WTC11 (cell line): ENCODE data around the gene C6orf136. TPM values are rescaled to one million over a fixed set of nuclear protein-coding genes. Genes with fewer than 3 reads are reported as not detected.

Source experiments
- ATAC-seq: fragments of 200-7000 bp; cut with Tn5 transposase; 2 replicates; pipeline ENCODE4 v1.10.0; 2021; ENCODE audit warnings: mild to moderate bottlenecking, moderate library complexity
- CTCF ChIA-PET: fragments of 300-600 bp; sonication (Branson Sonifier 250); formaldehyde crosslinking; loops from one replicate; lab custom pipeline; 2021; ENCODE audit warnings: antibody characterized with exemption; lab: Charles Lee
- POLR2A ChIA-PET: fragments of 350-600 bp; sonication (Branson Sonifier 250); formaldehyde crosslinking; loops from one replicate; lab custom pipeline; 2021; ENCODE audit warnings: antibody characterized with exemption; lab: Charles Lee
- DNase-seq: peaks from one replicate; pipeline ENCODE4 v3.0.0; 2021; ENCODE audit warnings: low spot score
- H3K27ac Mint-ChIP-seq: 2 replicates; pipeline ENCODE4 v1.8.0; 2021; ENCODE audit warnings: mixed read lengths
- H3K27me3 Mint-ChIP-seq: 2 replicates; pipeline ENCODE4 v1.8.0; 2021; ENCODE audit warnings: low read depth, mild to moderate bottlenecking, moderate library complexity, mixed read lengths
- H3K36me3 Mint-ChIP-seq: 2 replicates; pipeline ENCODE4 v1.8.0; 2021; ENCODE audit warnings: mixed read lengths
- H3K4me1 Mint-ChIP-seq: 2 replicates; pipeline ENCODE4 v1.8.0; 2022; ENCODE audit warnings: mixed read lengths
- H3K4me3 Mint-ChIP-seq: 2 replicates; pipeline ENCODE4 v1.8.0; 2021; ENCODE audit warnings: mild to moderate bottlenecking, moderate library complexity, mixed read lengths
- H3K9me3 Mint-ChIP-seq: 2 replicates; pipeline ENCODE4 v1.8.0; 2021; ENCODE audit warnings: mixed read lengths
- CBFB ChIP-seq: sonication (generic); formaldehyde crosslinking; IDR thresholded peaks from 2 replicates; pipeline ENCODE4 v1.8.1; 2022; ENCODE audit warnings: mild to moderate bottlenecking, low read depth, missing genetic modification reagents
- FOXK1 ChIP-seq: sonication (generic); formaldehyde crosslinking; IDR thresholded peaks from 2 replicates; pipeline ENCODE4 v1.8.0; 2022; ENCODE audit warnings: mild to moderate bottlenecking, moderate library complexity, missing genetic modification reagents
- GRHL2 ChIP-seq: fragments of 250-450 bp; sonication (Bioruptor Pico); IDR thresholded peaks from 2 replicates; pipeline ENCODE4 v1.8.0; 2022; ENCODE audit warnings: mild to moderate bottlenecking, moderate library complexity; ENCODE audit not compliant: insufficient replicate concordance, severe bottlenecking
- IRF2 ChIP-seq: sonication (generic); formaldehyde crosslinking; IDR thresholded peaks from 2 replicates; pipeline ENCODE4 v1.8.0; 2022; ENCODE audit warnings: low read depth, missing genetic modification reagents, borderline replicate concordance
- MXD4 ChIP-seq: fragments of 250-450 bp; sonication (Bioruptor Pico); IDR thresholded peaks from 2 replicates; pipeline ENCODE4 v1.8.0; 2021; ENCODE audit warnings: mild to moderate bottlenecking, moderate library complexity, borderline replicate concordance
- NR3C1 ChIP-seq: sonication (generic); formaldehyde crosslinking; conservative IDR thresholded peaks from 2 replicates; pipeline ENCODE4 v1.8.1; 2023; ENCODE audit warnings: low read depth, mild to moderate bottlenecking, missing genetic modification reagents
- OVOL2 ChIP-seq: fragments of 250-450 bp; sonication (Bioruptor Pico); IDR thresholded peaks from 2 replicates; pipeline ENCODE4 v1.9.0; 2021; ENCODE audit warnings: mild to moderate bottlenecking, borderline replicate concordance
- RORB ChIP-seq: fragments of 250-450 bp; sonication (Bioruptor Pico); IDR thresholded peaks from 2 replicates; pipeline ENCODE4 v1.9.0; 2021; ENCODE audit warnings: mild to moderate bottlenecking
- SP1 ChIP-seq: sonication (generic); formaldehyde crosslinking; conservative IDR thresholded peaks from 2 replicates; pipeline ENCODE4 v1.8.1; 2022; ENCODE audit warnings: missing genetic modification reagents
- TEAD1 ChIP-seq: sonication (generic); formaldehyde crosslinking; IDR thresholded peaks from 2 replicates; pipeline ENCODE4 v1.8.0; 2022; ENCODE audit warnings: mild to moderate bottlenecking, missing genetic modification reagents
- TEAD4 ChIP-seq: sonication (generic); formaldehyde crosslinking; IDR thresholded peaks from 2 replicates; pipeline ENCODE4 v1.8.0; 2022; ENCODE audit warnings: mild to moderate bottlenecking, missing genetic modification reagents
- total RNA-seq: library from RNA; stranded (reverse); gene quantifications from 3 replicates; pipeline ENCODE4 v1.2.3, GENCODE V29; 2021
- TF ChIP-seq, protein P1 (sequence below): sonication (generic); formaldehyde crosslinking; IDR thresholded peaks from 2 replicates; pipeline ENCODE4 v1.8.0; 2023; ENCODE audit warnings: missing genetic modification reagents, mild to moderate bottlenecking, borderline replicate concordance
- TF ChIP-seq, protein P2 (sequence below): fragments of 250-450 bp; sonication (Bioruptor Pico); conservative IDR thresholded peaks from 2 replicates; pipeline ENCODE4 v1.9.0; 2021; ENCODE audit warnings: mild to moderate bottlenecking
- TF ChIP-seq, protein P3 (sequence below): fragments of 250-450 bp; sonication (Bioruptor Pico); IDR thresholded peaks from 2 replicates; pipeline ENCODE4 v2.1.2; 2022; ENCODE audit warnings: mild to moderate bottlenecking, moderate library complexity
- TF ChIP-seq, protein P4 (sequence below): fragments of 250-450 bp; sonication (Bioruptor Pico); IDR thresholded peaks from 2 replicates; pipeline ENCODE4 v1.9.0; 2021; ENCODE audit warnings: moderate library complexity, mild to moderate bottlenecking, inconsistent platforms, borderline replicate concordance
- TF ChIP-seq, protein P5 (sequence below): sonication (generic); formaldehyde crosslinking; IDR thresholded peaks from 2 replicates; pipeline ENCODE4 v1.8.0; 2023; ENCODE audit warnings: mild to moderate bottlenecking, missing genetic modification reagents
- TF ChIP-seq, protein P6 (sequence below): fragments of 250-450 bp; sonication (Bioruptor Pico); IDR thresholded peaks from 2 replicates; pipeline ENCODE4 v1.9.0; 2021; ENCODE audit warnings: mild to moderate bottlenecking
- TF ChIP-seq, protein P7 (sequence below): sonication (generic); formaldehyde crosslinking; IDR thresholded peaks from 2 replicates; pipeline ENCODE4 v1.8.1; 2023; ENCODE audit warnings: mild to moderate bottlenecking, moderate library complexity, missing genetic modification reagents

C6orf136 gene
- total RNA-seq, 1 experiment from 2014 or later = 26.5 TPM

DNA sequence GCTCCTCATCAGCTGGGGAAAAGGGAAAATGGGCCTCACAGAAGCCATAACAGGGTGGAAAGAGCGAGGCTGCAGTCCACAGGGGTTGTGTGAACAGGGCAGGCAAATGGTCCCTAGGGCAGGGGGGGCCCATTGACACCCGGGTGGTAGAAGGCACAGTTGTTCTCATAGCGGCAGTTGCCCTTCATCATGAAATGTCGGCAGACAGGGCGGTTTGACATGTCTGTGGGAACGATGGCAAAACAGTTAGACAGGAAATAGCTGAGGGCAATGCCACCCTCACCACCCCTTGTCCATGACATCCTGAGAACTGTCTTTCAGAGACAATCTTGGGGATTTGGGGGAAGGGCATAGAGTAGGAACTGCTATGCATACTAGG, 45.5 kb upstream of the C6orf136 start:
- CTCF ChIA-PET = interaction anchor here (1.2 to 2.7 kb wide), 3 partner anchors 60 to 148 kb away, joined by 3 to 5 read pairs (median 3); no protein-coding TSS in a partner anchor
- Mint-ChIP-seq H3K36me3 (peaks cover 59% of the 10 kb centered on the region), H3K27ac (no peak overlapping the region), H3K4me3 (no peak overlapping the region), H3K9me3 (no peaks in the 10 kb centered on the region), H3K4me1 (no peaks in the 10 kb centered on the region), H3K27me3 (no peaks in the 10 kb centered on the region)
- DNase-seq = no peak
- ATAC-seq = no peak
- POLR2A ChIA-PET = interaction anchor here (1.3 to 1.8 kb wide), 2 partner anchors 11 to 13 kb away, joined by 6 to 7 read pairs; no protein-coding TSS in a partner anchor
- no peak for TF ChIP-seq MXD4 (CRISPR knock-in tag)
- no peak for TF ChIP-seq CBFB (CRISPR knock-in tag)
- TF ChIP-seq, protein P1, sequence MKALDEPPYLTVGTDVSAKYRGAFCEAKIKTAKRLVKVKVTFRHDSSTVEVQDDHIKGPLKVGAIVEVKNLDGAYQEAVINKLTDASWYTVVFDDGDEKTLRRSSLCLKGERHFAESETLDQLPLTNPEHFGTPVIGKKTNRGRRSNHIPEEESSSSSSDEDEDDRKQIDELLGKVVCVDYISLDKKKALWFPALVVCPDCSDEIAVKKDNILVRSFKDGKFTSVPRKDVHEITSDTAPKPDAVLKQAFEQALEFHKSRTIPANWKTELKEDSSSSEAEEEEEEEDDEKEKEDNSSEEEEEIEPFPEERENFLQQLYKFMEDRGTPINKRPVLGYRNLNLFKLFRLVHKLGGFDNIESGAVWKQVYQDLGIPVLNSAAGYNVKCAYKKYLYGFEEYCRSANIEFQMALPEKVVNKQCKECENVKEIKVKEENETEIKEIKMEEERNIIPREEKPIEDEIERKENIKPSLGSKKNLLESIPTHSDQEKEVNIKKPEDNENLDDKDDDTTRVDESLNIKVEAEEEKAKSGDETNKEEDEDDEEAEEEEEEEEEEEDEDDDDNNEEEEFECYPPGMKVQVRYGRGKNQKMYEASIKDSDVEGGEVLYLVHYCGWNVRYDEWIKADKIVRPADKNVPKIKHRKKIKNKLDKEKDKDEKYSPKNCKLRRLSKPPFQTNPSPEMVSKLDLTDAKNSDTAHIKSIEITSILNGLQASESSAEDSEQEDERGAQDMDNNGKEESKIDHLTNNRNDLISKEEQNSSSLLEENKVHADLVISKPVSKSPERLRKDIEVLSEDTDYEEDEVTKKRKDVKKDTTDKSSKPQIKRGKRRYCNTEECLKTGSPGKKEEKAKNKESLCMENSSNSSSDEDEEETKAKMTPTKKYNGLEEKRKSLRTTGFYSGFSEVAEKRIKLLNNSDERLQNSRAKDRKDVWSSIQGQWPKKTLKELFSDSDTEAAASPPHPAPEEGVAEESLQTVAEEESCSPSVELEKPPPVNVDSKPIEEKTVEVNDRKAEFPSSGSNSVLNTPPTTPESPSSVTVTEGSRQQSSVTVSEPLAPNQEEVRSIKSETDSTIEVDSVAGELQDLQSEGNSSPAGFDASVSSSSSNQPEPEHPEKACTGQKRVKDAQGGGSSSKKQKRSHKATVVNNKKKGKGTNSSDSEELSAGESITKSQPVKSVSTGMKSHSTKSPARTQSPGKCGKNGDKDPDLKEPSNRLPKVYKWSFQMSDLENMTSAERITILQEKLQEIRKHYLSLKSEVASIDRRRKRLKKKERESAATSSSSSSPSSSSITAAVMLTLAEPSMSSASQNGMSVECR (CRISPR knock-in tag) = no peak
- TF ChIP-seq, protein P2, sequence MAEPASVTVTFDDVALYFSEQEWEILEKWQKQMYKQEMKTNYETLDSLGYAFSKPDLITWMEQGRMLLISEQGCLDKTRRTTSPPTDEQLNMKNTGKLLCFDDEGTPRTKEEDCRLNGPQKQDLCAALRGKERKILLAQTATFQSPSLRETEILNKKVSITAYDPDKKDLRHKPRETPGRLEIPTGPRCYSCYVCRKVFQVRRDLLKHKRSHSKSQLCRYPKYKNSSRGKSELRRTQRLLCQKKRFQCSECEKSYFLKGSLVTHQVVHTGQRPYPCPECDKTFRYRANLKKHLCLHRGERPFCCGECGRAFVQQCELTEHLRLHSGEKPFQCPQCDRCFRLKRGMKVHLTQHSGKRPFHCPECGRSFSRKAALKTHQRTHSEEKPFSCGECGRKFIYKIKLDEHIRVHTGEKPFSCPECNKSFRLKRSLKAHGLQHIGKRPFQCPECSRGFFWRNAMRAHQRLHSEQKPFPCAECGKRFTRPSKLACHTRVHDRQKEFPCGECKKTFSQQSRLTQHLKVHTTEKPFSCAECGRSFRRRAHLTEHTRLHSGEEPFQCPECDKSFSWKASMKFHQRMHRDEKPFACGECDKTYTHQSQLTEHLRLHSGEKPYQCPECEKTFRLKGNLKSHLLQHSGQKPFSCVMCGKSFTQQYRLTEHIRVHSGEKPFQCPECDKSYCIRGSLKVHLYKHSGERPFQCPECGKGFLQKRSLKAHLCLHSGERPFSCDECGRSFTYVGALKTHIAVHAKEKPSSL (CRISPR knock-in tag) = no peak
- TF ChIP-seq SP1 = no peak
- TF ChIP-seq, protein P3, sequence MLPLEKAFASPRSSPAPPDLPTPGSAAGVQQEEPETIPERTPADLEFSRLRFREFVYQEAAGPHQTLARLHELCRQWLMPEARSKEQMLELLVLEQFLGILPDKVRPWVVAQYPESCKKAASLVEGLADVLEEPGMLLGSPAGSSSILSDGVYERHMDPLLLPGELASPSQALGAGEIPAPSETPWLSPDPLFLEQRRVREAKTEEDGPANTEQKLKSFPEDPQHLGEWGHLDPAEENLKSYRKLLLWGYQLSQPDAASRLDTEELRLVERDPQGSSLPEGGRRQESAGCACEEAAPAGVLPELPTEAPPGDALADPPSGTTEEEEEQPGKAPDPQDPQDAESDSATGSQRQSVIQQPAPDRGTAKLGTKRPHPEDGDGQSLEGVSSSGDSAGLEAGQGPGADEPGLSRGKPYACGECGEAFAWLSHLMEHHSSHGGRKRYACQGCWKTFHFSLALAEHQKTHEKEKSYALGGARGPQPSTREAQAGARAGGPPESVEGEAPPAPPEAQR (CRISPR knock-in tag) = no peak
- TF ChIP-seq, protein P4, sequence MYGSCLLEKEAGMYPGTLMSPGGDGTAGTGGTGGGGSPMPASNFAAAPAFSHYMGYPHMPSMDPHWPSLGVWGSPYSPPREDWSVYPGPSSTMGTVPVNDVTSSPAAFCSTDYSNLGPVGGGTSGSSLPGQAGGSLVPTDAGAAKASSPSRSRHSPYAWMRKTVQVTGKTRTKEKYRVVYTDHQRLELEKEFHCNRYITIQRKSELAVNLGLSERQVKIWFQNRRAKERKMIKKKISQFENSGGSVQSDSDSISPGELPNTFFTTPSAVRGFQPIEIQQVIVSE (CRISPR knock-in tag) = no peak
- TF ChIP-seq NR3C1 (CRISPR knock-in tag) = no peak
- TF ChIP-seq, protein P5, sequence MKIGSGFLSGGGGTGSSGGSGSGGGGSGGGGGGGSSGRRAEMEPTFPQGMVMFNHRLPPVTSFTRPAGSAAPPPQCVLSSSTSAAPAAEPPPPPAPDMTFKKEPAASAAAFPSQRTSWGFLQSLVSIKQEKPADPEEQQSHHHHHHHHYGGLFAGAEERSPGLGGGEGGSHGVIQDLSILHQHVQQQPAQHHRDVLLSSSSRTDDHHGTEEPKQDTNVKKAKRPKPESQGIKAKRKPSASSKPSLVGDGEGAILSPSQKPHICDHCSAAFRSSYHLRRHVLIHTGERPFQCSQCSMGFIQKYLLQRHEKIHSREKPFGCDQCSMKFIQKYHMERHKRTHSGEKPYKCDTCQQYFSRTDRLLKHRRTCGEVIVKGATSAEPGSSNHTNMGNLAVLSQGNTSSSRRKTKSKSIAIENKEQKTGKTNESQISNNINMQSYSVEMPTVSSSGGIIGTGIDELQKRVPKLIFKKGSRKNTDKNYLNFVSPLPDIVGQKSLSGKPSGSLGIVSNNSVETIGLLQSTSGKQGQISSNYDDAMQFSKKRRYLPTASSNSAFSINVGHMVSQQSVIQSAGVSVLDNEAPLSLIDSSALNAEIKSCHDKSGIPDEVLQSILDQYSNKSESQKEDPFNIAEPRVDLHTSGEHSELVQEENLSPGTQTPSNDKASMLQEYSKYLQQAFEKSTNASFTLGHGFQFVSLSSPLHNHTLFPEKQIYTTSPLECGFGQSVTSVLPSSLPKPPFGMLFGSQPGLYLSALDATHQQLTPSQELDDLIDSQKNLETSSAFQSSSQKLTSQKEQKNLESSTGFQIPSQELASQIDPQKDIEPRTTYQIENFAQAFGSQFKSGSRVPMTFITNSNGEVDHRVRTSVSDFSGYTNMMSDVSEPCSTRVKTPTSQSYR (CRISPR knock-in tag) = no peak
- TF ChIP-seq RORB (CRISPR knock-in tag) = no peak
- TF ChIP-seq TEAD1 (CRISPR knock-in tag) = no peak
- TF ChIP-seq TEAD4 = no peak
- TF ChIP-seq GRHL2 (CRISPR knock-in tag) = no peak
- no peak for TF ChIP-seq IRF2
- TF ChIP-seq, protein P6, sequence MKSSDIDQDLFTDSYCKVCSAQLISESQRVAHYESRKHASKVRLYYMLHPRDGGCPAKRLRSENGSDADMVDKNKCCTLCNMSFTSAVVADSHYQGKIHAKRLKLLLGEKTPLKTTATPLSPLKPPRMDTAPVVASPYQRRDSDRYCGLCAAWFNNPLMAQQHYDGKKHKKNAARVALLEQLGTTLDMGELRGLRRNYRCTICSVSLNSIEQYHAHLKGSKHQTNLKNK (CRISPR knock-in tag) = no peak
- TF ChIP-seq, protein P7, sequence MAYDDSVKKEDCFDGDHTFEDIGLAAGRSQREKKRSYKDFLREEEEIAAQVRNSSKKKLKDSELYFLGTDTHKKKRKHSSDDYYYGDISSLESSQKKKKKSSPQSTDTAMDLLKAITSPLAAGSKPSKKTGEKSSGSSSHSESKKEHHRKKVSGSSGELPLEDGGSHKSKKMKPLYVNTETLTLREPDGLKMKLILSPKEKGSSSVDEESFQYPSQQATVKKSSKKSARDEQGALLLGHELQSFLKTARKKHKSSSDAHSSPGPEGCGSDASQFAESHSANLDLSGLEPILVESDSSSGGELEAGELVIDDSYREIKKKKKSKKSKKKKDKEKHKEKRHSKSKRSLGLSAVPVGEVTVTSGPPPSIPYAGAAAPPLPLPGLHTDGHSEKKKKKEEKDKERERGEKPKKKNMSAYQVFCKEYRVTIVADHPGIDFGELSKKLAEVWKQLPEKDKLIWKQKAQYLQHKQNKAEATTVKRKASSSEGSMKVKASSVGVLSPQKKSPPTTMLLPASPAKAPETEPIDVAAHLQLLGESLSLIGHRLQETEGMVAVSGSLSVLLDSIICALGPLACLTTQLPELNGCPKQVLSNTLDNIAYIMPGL (CRISPR knock-in tag) = no peak
- no peak for TF ChIP-seq FOXK1 (CRISPR knock-in tag)
- no peak for TF ChIP-seq OVOL2 (CRISPR knock-in tag)
